Activated CD8-positive, alpha-beta T cell treated with anti-CD3 and anti-CD28 coated beads, Interleukin-2, amount 10 ng/mL, durations not matched to agents 7 days and 5 days (primary cell): ENCODE measurements around the gene HEXIM1. TPM values are rescaled to one million over a fixed set of nuclear protein-coding genes. Genes with fewer than 3 reads are reported as not detected.

Source experiments
- ATAC-seq: fragments of 150-1000 bp; cut with Tn5 transposase; one replicate; pipeline ENCODE4 v1.10.0; 2021; ENCODE audit warnings: moderate library complexity
- CTCF ChIA-PET: fragments of 350-600 bp; sonication (Branson Sonifier 250); formaldehyde crosslinking; loops from one replicate; lab custom pipeline; 2021; ENCODE audit warnings: antibody characterized with exemption; lab: Charles Lee
- POLR2A ChIA-PET: fragments of 350-600 bp; sonication (Branson Sonifier 250); formaldehyde crosslinking; loops from one replicate; lab custom pipeline; 2021; ENCODE audit warnings: antibody characterized with exemption; lab: Charles Lee
- DNase-seq: peaks from one replicate; pipeline ENCODE4 v3.0.0-alpha.2; 2020
- H3K27ac Mint-ChIP-seq: one replicate; pipeline ENCODE4 v1.8.0; 2021; ENCODE audit warnings: mild to moderate bottlenecking, mixed read lengths
- H3K27me3 Mint-ChIP-seq: one replicate; pipeline ENCODE4 v1.8.0; 2021; ENCODE audit warnings: low read depth, mixed read lengths
- H3K36me3 Mint-ChIP-seq: one replicate; pipeline ENCODE4 v1.8.0; 2021; ENCODE audit warnings: low read depth, mixed read lengths
- H3K4me1 Mint-ChIP-seq: one replicate; pipeline ENCODE4 v1.8.0; 2021; ENCODE audit warnings: low read depth, mixed read lengths
- H3K4me3 Mint-ChIP-seq: one replicate; pipeline ENCODE4 v1.8.0; 2021; ENCODE audit warnings: mild to moderate bottlenecking, mixed read lengths
- H3K9me3 Mint-ChIP-seq: one replicate; pipeline ENCODE4 v1.8.0; 2022; ENCODE audit warnings: mixed read lengths; ENCODE audit not compliant: insufficient read depth
- total RNA-seq, 2 experiments: library from RNA; stranded (reverse); gene quantifications; one replicate each; pipeline ENCODE4 v1.2.3, GENCODE V29; 2021

The HEXIM1 gene
- total RNA-seq, 2 experiments from 2014 or later = 29.2 to 29.4 TPM

- H3K4me1 Mint-ChIP-seq = peaks cover 36% of the 10 kb centered on the region
- DNase-seq = peak; percentile 88
- ChIA-PET CTCF (interaction anchor here (0.7 to 10.9 kb wide), 35 partner anchors 8 to 236 kb away, joined by 3 to 344 read pairs (median 6); partner anchors contain the start of genes ACBD4, DCAKD, FMNL1 and HEXIM2), POLR2A (interaction anchor here (0.5 to 9.4 kb wide), 29 partner anchors 8 to 991 kb away, joined by 3 to 280 read pairs (median 6); partner anchors contain the start of genes ACBD4, DCAKD, EFTUD2 and FMNL1)
- peak; percentile 38 for ATAC-seq
- H3K9me3 Mint-ChIP-seq = no peaks in the 10 kb centered on the region
- H3K27me3 Mint-ChIP-seq = no peaks in the 10 kb centered on the region
- H3K4me3 Mint-ChIP-seq = peak overlapping the region; percentile 95
- H3K36me3 Mint-ChIP-seq = peaks cover 28% of the 10 kb centered on the region
- H3K27ac Mint-ChIP-seq = peak overlapping the region; percentile 100
Measured at GRCh38 chr17:45149037-45149668, 878 bp downstream of the HEXIM1 start.

- no peaks in the 10 kb centered on the region for H3K27me3 Mint-ChIP-seq
- H3K4me1 Mint-ChIP-seq = peaks cover 33% of the 10 kb centered on the region
- DNase-seq (peak; percentile 54), ATAC-seq (no peak)
- peak overlapping the region; percentile 95 for H3K4me3 Mint-ChIP-seq
- H3K9me3 Mint-ChIP-seq = no peaks in the 10 kb centered on the region
- POLR2A ChIA-PET = interaction anchor here (0.8 to 9.4 kb wide), 17 partner anchors 11 to 251 kb away, joined by 3 to 280 read pairs (median 19); partner anchors contain the start of genes ACBD4, DCAKD, EFTUD2 and FMNL1
- H3K36me3 Mint-ChIP-seq = peaks cover 28% of the 10 kb centered on the region
- CTCF ChIA-PET = interaction anchor here (0.7 to 10.9 kb wide), 39 partner anchors 8 to 236 kb away, joined by 3 to 344 read pairs (median 6); partner anchors contain the start of genes ACBD4, DCAKD, FMNL1 and HEXIM2
- peak overlapping the region; percentile 100 for H3K27ac Mint-ChIP-seq
Measured at GRCh38 chr17:45149669-45150664, 1.7 kb downstream of the HEXIM1 start.

- H3K27ac Mint-ChIP-seq = peak overlapping the region; percentile 80
- CTCF ChIA-PET = interaction anchor here (0.8 to 10.9 kb wide), 29 partner anchors 10 to 372 kb away, joined by 3 to 344 read pairs (median 6); partner anchors contain the start of genes ACBD4, FMNL1, HEXIM2 and MAP3K14
- ATAC-seq = no peak
- H3K27me3 Mint-ChIP-seq = no peaks in the 10 kb centered on the region
- H3K36me3 Mint-ChIP-seq = peaks cover 28% of the 10 kb centered on the region
- POLR2A ChIA-PET = interaction anchor here (0.6 to 9.4 kb wide), 13 partner anchors 10 to 219 kb away, joined by 3 to 280 read pairs (median 22); partner anchors contain the start of genes ACBD4, FMNL1, HEXIM2 and NMT1
- peak overlapping the region; percentile 95 for H3K4me3 Mint-ChIP-seq
- H3K9me3 Mint-ChIP-seq = no peaks in the 10 kb centered on the region
- H3K4me1 Mint-ChIP-seq = peaks cover 31% of the 10 kb centered on the region
- DNase-seq = no peak
Measured at GRCh38 chr17:45150911-45151809, 2.9 kb downstream of the HEXIM1 start.

- CTCF ChIA-PET = interaction anchor here (1.1 to 10.9 kb wide), 4 partner anchors 16 to 43 kb away, joined by 3 to 344 read pairs (median 9); partner anchors contain the start of gene ACBD4
Measured at GRCh38 chr17:45155029-45155428, 6.8 kb downstream of the HEXIM1 start.

GRCh38 chr17:45155483-45155882, 7.2 kb downstream of the HEXIM1 start:
- no peaks in the 10 kb centered on the region for H3K9me3 Mint-ChIP-seq
- no peaks in the 10 kb centered on the region for H3K27me3 Mint-ChIP-seq
- POLR2A ChIA-PET = interaction anchor here (1.2 kb wide), 1 partner anchor 67 kb away, joined by 3 read pairs; the partner anchor contains the start of gene FMNL1
- CTCF ChIA-PET = interaction anchor here (1.1 to 10.9 kb wide), 4 partner anchors 15 to 42 kb away, joined by 3 to 344 read pairs (median 9); partner anchors contain the start of gene ACBD4
- H3K4me3 Mint-ChIP-seq = no peak overlapping the region
- H3K4me1 Mint-ChIP-seq = peaks cover 43% of the 10 kb centered on the region
- H3K27ac Mint-ChIP-seq = no peak overlapping the region
- DNase-seq (no peak), ATAC-seq (no peak)
- H3K36me3 Mint-ChIP-seq = peaks cover 28% of the 10 kb centered on the region

More at GRCh38 chr17:45155029-45155428, 6.8 kb downstream of the HEXIM1 start:
- Mint-ChIP-seq H3K4me1 (peaks cover 42% of the 10 kb centered on the region), H3K36me3 (peaks cover 27% of the 10 kb centered on the region), H3K9me3 (no peaks in the 10 kb centered on the region), H3K27ac (no peak overlapping the region), H3K27me3 (no peaks in the 10 kb centered on the region), H3K4me3 (no peak overlapping the region)
- ATAC-seq (no peak), DNase-seq (no peak)
- POLR2A ChIA-PET = interaction anchor here (1.2 kb wide), 1 partner anchor 67 kb away, joined by 3 read pairs; the partner anchor contains the start of gene FMNL1

- H3K27ac Mint-ChIP-seq = peak overlapping the region; percentile 3
- H3K4me3 Mint-ChIP-seq = no peak overlapping the region
- ChIA-PET CTCF (interaction anchor here (1.1 to 10.9 kb wide), 5 partner anchors 6 to 41 kb away, joined by 3 to 344 read pairs (median 10); partner anchors contain the start of genes ACBD4 and HEXIM1), POLR2A (interaction anchor here (1.0 to 1.2 kb wide), 2 partner anchors 8 to 66 kb away, joined by 3 to 5 read pairs; partner anchors contain the start of genes FMNL1 and HEXIM1)
- peaks cover 25% of the 10 kb centered on the region for H3K36me3 Mint-ChIP-seq
- peaks cover 37% of the 10 kb centered on the region for H3K4me1 Mint-ChIP-seq
- H3K27me3 Mint-ChIP-seq = no peaks in the 10 kb centered on the region
- H3K9me3 Mint-ChIP-seq = no peaks in the 10 kb centered on the region
- ATAC-seq (no peak), DNase-seq (no peak)
Measured at GRCh38 chr17:45156242-45156641, 8.0 kb downstream of the HEXIM1 start.

GRCh38 chr17:45160447-45161287, 12.4 kb downstream of the HEXIM1 start:
- Mint-ChIP-seq H3K9me3 (no peaks in the 10 kb centered on the region), H3K27ac (peak overlapping the region; percentile 98), H3K4me3 (peak overlapping the region; percentile 99), H3K27me3 (no peaks in the 10 kb centered on the region), H3K4me1 (peaks cover 45% of the 10 kb centered on the region), H3K36me3 (peaks cover 23% of the 10 kb centered on the region)
- ChIA-PET CTCF (interaction anchor here (1.2 to 8.8 kb wide), 7 partner anchors 10 to 111 kb away, joined by 3 to 225 read pairs (median 11); partner anchors contain the start of genes ACBD4, HEXIM1 and PLCD3), POLR2A (interaction anchor here (0.5 to 6.5 kb wide), 20 partner anchors 11 to 425 kb away, joined by 3 to 280 read pairs (median 4); partner anchors contain the start of genes ACBD4, FMNL1, HEXIM1 and NMT1)
- peak; percentile 57 for DNase-seq
- ATAC-seq = peak; percentile 17

GRCh38 chr17:45161288-45162024, 13.2 kb downstream of the HEXIM1 start, which contains the start of gene HEXIM2:
HEXIM2 (plus strand) TSS chr17:45161875; CDS start chr17:45162794, 919 bp downstream.
- Mint-ChIP-seq H3K4me3 (peak within 1 kb of the TSS; percentile 99), H3K36me3 (peaks cover 23% of the 10 kb centered on the region), H3K27me3 (no peaks in the 10 kb centered on the region), H3K27ac (peak within 1 kb of the TSS; percentile 98), H3K9me3 (no peaks in the 10 kb centered on the region), H3K4me1 (peaks cover 42% of the 10 kb centered on the region)
- DNase-seq (peak; percentile 99), ATAC-seq (peak; percentile 98)
- CTCF ChIA-PET = interaction anchor here (1.2 to 8.8 kb wide), 8 partner anchors 11 to 112 kb away, joined by 3 to 225 read pairs (median 9); partner anchors contain the start of genes ACBD4, HEXIM1 and PLCD3
- POLR2A ChIA-PET = interaction anchor here (0.6 to 6.5 kb wide), 18 partner anchors 10 to 424 kb away, joined by 3 to 280 read pairs (median 4); partner anchors contain the start of genes ACBD4, FMNL1, HEXIM1 and NMT1
